Colon (tissue), 2 donors: ENCODE data around the gene LDLRAD1.
"Not testable (repeated sequence)": the region's sequence is repeated elsewhere in the genome, so short reads cannot be mapped to it uniquely, and the experiment has no call there.

Experiments
- FAIRE-seq: peaks from 2 replicates; lab custom pipeline; 2012; peaks lifted over from hg19 to GRCh38; lab: Jason Lieb, UNC
- donor health status: control.
- donor health status: control.

Gene LDLRAD1

DNA sequence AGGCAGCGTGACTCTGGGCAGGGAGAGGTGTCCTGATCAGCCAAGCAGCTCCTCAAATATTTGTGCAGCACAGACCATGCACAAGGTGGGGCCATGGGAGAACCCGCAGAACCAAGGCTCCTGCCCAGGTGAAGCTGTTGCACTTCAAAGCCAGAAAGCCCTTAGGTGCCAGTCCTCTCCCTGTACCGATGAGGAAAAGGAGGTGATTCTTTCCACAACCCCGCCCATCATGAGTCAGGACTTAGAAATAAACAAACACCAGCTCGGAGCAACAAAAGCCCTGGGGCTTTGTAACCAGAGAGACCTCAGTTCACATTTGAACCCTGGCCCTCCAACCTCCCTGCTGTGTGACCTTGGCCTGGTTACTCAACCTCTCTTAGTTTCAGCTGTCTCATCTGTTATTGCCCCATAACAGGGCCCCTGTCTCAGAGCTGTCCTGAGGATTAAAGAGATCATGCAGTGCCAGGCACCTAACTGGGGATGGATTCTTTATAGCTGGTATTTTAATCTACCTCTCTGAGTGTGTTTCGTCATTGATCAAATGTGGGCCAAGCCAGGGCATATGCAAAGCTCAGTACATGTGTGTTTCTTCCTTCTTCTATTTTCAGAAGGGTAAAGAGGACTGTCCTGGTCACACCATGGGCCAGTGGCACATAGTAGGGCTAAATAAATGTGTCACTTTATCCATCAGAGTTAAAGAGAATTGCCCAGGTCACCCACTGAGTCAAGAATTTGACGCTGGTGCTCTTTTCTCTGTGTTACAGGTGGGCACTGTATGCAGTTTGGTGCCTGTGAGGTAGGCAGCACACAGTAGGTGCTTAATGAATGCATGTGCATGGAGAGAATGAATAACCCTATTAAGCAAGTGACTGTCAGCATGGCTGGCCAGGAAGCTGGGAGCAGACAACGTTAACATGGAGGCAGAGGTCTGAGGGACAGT, 1.4 kb downstream of the LDLRAD1 start:
- no peak for FAIRE-seq

DNA sequence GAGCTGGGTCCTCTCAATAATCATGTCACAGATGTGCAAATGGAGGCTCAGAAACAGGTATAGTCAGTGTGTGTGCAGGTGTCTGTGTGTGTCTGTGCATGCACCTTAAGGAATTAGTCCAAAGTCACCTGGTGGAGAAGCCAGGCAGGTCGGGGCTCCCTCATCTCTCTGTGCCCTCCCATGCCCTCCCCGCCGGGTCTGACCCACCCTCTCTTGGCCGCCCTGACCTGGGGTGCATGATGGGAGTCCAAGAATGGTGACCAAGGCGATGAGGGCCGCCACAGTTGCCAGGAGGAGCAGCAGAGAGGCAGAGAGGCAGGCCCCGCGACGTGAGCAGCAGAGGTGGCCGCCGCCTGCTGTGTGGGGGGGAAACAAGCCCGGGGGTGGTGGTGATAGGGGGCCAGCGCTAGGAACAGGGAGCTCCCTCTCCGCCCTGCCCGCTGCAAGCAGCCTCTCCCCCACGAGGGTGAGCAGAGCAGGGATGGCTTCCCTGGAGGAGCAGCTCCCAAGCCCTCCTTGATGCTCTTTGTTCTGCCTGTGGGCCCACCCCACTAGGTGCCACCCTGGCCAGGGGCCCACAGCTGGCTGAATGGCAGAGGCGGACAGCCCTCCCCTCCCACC, 3.9 kb downstream of the LDLRAD1 start:
- no peak for FAIRE-seq

- no peak for FAIRE-seq
Observed at GRCh38 chr1:54013393-54014008, 4.5 kb downstream of the LDLRAD1 start.

GRCh38 chr1:54012863-54013262, 5.1 kb downstream of the LDLRAD1 start:
- FAIRE-seq: no peak

DNA sequence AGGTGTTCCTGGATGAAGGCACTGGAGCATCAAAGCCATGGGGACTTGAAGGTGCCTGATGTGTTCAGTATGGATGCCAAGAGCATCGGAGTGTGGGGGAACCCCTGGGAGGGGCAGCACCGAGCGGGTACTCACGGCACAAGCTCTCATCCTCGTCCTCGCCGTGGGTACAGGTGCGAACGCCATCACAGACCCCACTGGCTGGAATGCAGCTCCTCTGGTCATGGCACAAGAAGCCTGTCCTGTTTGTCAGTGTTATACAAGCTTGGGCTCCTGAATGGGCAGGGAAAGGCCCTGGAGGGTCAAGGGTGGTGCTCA, 6.0 kb downstream of the LDLRAD1 start:
- no peak for FAIRE-seq

DNA sequence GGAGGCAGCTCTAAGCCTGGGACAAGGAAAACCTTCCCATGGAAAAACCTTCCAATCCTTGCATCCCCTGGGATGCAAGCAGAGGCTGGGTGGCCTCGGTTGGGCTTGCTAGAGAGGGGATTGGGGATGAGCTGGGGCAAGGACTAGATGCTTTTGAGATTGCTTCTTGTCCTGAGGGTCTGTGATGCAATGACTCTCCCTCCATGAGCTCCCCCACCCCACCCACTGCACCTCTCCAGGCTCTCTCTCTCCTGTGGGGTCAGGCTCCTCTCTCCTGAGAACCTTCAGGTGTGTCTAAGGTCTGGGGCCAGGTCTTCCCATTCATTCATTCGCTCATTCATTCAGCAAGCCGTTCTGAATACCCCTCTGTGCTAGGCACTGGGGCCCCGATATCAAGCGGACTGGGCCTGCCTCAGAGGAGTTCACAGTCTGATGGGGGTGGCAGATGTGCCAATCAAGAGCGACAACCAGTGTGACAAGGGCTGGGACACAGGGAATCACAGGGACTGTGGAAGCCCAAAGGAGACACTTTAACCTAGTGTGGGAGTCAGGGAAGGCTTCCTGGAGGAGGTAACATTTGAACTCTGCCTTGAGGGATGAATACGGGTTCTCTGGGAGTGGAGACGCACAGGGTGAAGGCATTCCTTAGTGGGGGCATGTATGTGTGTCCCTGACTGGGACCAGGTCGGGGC, 6.5 kb downstream of the LDLRAD1 start:
- no peak for FAIRE-seq

GRCh38 chr1:54010415-54011117, 7.4 kb downstream of the LDLRAD1 start:
- no peak for FAIRE-seq

DNA sequence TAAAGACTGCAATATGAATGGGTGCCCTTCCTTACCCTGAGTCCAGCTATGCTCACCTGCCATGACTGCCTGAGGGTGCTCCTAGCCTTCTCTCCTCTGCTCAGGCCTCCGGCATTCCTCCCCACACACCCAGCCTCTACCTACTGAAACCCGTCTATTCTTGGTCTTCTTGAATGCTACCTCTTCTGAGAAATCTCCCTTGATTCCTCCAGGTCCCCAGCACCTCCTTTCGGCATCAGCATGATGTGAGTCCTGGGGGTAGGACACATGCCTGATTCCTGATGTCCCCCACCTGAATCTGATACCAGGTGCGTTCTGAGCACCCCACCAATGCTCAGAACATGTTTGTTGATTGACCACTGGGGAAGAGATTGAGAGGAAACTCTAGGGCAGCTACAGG, 8.6 kb downstream of the LDLRAD1 start:
- FAIRE-seq: no peak

- no peak for FAIRE-seq
Observed at GRCh38 chr1:54008876-54009275, 9.1 kb downstream of the LDLRAD1 start.

GRCh38 chr1:54007613-54008012, 10.4 kb downstream of the LDLRAD1 start:
- no peak for FAIRE-seq

GRCh38 chr1:54006508-54006907, 11.5 kb downstream of the LDLRAD1 start:
- no peak for FAIRE-seq

DNA sequence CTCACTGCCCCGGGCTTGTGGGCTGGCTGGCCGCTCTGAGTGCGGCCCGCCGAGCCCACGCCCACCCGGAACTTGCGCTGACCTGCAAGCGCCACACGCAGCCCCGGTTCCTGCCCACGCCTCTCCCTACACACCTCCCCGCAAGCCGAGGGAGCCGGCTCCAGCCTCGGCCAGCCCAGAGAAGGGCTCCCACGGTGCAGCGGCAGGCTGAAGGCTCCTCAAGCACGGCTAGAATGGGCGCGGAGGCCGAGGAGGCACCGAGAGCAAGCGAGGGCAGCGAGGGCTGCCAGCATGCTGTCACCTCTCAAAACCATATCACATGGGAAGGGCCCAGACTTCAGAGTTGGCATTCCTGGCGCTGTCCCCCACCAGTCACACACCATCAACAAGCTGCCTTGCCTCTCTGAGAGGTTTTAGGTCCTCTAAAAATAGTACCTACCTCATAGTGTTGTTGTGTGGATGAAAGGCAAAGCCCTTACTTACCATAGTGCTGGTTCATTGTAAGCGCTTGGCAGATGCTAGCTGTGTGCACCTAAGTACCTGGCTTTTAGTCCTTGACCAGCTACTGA, 13.4 kb downstream of the LDLRAD1 start:
- FAIRE-seq: no peak

GRCh38 chr1:54003750-54004480, 14.1 kb downstream of the LDLRAD1 start:
- not testable (repeated sequence) for FAIRE-seq

DNA sequence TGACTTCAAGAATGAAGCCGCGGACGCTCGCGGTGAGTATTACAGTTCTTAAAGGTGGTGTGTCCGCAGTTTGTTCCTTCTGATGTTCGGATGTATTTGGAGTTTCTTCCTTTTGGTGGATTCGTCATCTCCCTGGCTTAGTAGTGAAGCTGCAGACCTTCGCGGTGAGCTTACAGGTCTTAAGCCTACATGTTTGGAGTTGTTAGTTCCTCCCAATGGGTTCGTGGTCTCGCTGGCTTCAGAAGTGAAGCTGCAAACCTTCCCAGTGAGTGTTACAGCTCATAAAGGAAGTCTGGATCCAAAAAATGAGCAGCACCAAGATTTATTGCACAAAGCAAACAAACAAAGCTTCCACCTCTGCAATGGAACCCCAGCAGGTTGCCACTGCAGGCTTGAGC, 14.7 kb downstream of the LDLRAD1 start:
- no peak for FAIRE-seq

GRCh38 chr1:54002544-54003248, 15.3 kb downstream of the LDLRAD1 start:
- no peak for FAIRE-seq

DNA sequence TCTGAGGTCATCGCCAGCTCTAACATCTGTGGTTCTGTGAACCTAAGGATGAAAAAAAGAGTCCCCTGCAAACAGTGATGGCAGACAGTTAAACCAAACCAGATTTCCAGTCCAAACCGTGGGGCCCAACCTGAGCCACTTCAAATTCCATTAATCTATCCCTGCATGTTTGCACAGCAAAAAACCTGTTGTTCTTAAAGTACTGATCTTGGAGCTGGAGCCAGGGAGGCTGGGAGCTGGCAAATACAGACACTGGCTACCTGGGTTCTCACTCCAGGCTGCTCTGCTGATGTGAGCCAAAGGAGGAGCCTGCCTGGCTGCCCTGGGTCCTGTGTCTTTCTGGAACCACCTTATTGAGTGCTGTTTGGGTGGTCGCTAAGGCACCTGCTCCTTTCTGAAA, 16.4 kb downstream of the LDLRAD1 start:
- no peak for FAIRE-seq

GRCh38 chr1:53999920-54000319, 18.1 kb downstream of the LDLRAD1 start:
- FAIRE-seq: no peak

DNA sequence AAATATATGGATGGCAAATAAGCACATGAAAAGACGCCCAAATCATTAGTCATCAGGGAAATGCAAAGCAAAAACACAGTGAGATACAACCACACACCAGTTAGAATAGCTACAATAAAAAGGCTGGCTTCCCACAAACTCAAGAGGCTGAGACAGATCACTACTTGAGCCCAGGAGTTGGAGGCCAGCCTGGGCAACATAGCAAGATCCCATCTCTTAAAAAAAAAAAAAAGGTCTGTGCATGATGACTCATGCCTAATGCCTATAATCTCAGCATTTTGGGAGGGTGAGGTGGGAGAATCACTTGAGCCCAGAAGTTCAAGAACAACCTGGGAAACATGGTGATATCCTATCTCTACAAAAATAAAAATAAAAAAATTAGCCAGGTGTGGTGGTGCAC, 19.8 kb downstream of the LDLRAD1 start:
- no peak for FAIRE-seq

DNA sequence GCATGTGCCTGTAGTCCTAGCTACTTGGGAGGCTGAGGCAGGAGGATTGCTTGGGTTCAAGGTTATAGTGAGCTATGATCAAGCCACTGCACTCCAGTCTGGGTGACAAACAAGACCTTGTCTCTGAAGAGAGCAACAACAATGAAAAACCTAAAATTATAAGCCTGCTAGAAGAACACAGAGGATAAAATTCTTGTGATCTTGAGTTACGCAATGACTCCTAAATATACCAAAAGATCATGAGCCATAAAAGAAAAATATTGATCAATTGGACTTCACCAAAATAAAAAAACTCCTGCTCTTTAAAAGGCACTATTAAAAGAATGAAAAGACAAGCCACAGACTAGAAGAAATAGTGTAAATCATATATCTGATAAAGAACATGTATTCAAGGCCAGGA, 22.3 kb downstream of the LDLRAD1 start:
- no peak for FAIRE-seq

GRCh38 chr1:53994516-53994915, 23.5 kb downstream of the LDLRAD1 start:
- not testable (repeated sequence) for FAIRE-seq
